CD8-positive, alpha-beta memory T cell (primary cell): Measurements from ENCODE around the gene COL26A1. TPM values are rescaled to one million over a fixed set of nuclear protein-coding genes. Genes with fewer than 3 reads are reported as not detected.
A peak's percentile ranks its signal among the peaks of the same experiment; 100 is the strongest.

Source experiments
- CTCF ChIA-PET: fragments of 350-600 bp; sonication (Branson Sonifier 250); formaldehyde crosslinking; loops from one replicate; lab custom pipeline; 2021; ENCODE audit warnings: antibody characterized with exemption; lab: Charles Lee
- POLR2A ChIA-PET: fragments of 350-600 bp; sonication (Branson Sonifier 250); formaldehyde crosslinking; loops from one replicate; lab custom pipeline; 2021; ENCODE audit warnings: antibody characterized with exemption; lab: Charles Lee
- DNase-seq, 5 donors: peaks; one replicate each; pipeline versions ENCODE4 v3.0.0 to v3.0.0-alpha.2; 2020 to 2022; ENCODE audit warnings: mixed read lengths in 1 of 5
- H3K27ac ChIP-seq: one replicate; pipeline ENCODE4 v1.7.0; 2013; ENCODE audit warnings: low read depth, mild to moderate bottlenecking, low read length, moderate library complexity
- H3K27me3 ChIP-seq: 2 replicates; pipeline ENCODE4 v1.7.0; 2013; ENCODE audit warnings: low read length, mild to moderate bottlenecking; ENCODE audit not compliant: insufficient read depth, poor library complexity, severe bottlenecking
- H3K36me3 ChIP-seq: 2 replicates; pipeline ENCODE4 v1.7.0; 2013; ENCODE audit warnings: mild to moderate bottlenecking, low read length, moderate library complexity; ENCODE audit not compliant: insufficient read depth
- H3K4me1 ChIP-seq: 2 replicates; pipeline ENCODE4 v1.7.0; 2013; ENCODE audit warnings: mild to moderate bottlenecking, low read length, moderate library complexity; ENCODE audit not compliant: insufficient read depth
- H3K4me3 ChIP-seq: 2 replicates; pipeline ENCODE4 v1.7.0; 2013; ENCODE audit warnings: mild to moderate bottlenecking, low read length
- H3K9me3 ChIP-seq: 2 replicates; pipeline ENCODE4 v1.7.0; 2013; ENCODE audit warnings: mild to moderate bottlenecking, low read length
- H3K27ac Mint-ChIP-seq, 8 donors: one replicate each; pipeline ENCODE4 v1.8.0; 2020 to 2021; ENCODE audit warnings: mixed read lengths in 8 of 8, mild to moderate bottlenecking in 6 of 8, inconsistent platforms in 3 of 8, moderate library complexity in 3 of 8
- H3K27me3 Mint-ChIP-seq, 2 donors: one replicate each; pipeline ENCODE4 v1.8.0; 2020 to 2021; ENCODE audit warnings: mixed read lengths in 2 of 2, mild to moderate bottlenecking in 1 of 2, moderate library complexity in 1 of 2
- H3K36me3 Mint-ChIP-seq, 3 donors: one replicate each; pipeline ENCODE4 v1.8.0; 2020 to 2021; ENCODE audit warnings: mixed read lengths in 3 of 3, inconsistent platforms in 1 of 3, mild to moderate bottlenecking in 1 of 3
- H3K4me1 Mint-ChIP-seq, 3 donors: one replicate each; pipeline ENCODE4 v1.8.0; 2020 to 2021; ENCODE audit warnings: mixed read lengths in 3 of 3, inconsistent platforms in 1 of 3, mild to moderate bottlenecking in 1 of 3
- H3K4me3 Mint-ChIP-seq, 7 donors: one replicate each; pipeline ENCODE4 v1.8.0; 2020 to 2021; ENCODE audit warnings: mixed read lengths in 7 of 7, mild to moderate bottlenecking in 6 of 7, moderate library complexity in 4 of 7, inconsistent platforms in 2 of 7
- H3K9me3 Mint-ChIP-seq, 5 donors: one replicate each; pipeline ENCODE4 v1.8.0; 2020 to 2022; ENCODE audit warnings: mixed read lengths in 5 of 5, mild to moderate bottlenecking in 3 of 5, moderate library complexity in 2 of 5, inconsistent platforms in 1 of 5
- polyA plus RNA-seq: library from polyadenylated mRNA; unstranded; fragments of 300-500 nt; fragmentation: Illumina TruSeq; gene quantifications from one replicate; pipeline ENCODE4 v1.2.3, GENCODE V29; 2021
- total RNA-seq, 2 experiments: library from RNA; stranded (reverse); gene quantifications; one replicate each; pipeline ENCODE4 v1.2.3, GENCODE V29; 2021

Gene COL26A1
- total and polyA plus RNA-seq, 3 experiments from 2014 or later, result not detected

GRCh38 chr7:101563198-101563901 lies 200.7 kb downstream of the COL26A1 start:
- H3K4me3 Mint-ChIP-seq, result no peak overlapping the region
- no peak overlapping the region for H3K4me3 ChIP-seq
- POLR2A ChIA-PET, result no interaction called here

GRCh38 chr7:101563943-101564777 lies 201.5 kb downstream of the COL26A1 start:
- CTCF ChIA-PET, result no interaction called here
- no peaks in the 10 kb centered on the region for H3K9me3 Mint-ChIP-seq
- H3K9me3 ChIP-seq, result no peaks in the 10 kb centered on the region
- H3K27me3 Mint-ChIP-seq, result peaks cover 12 to 37% of the 10 kb centered on the region in 2 donors
- peaks cover 0 to 4% (median 3%) of the 10 kb centered on the region in 3 donors for H3K4me1 Mint-ChIP-seq
- no peaks in the 10 kb centered on the region for H3K36me3 ChIP-seq
- H3K36me3 Mint-ChIP-seq, result no peaks in the 10 kb centered on the region
- no peaks in the 10 kb centered on the region for H3K4me1 ChIP-seq
- no peak overlapping the region for H3K4me3 Mint-ChIP-seq
- POLR2A ChIA-PET, result no interaction called here
- H3K27me3 ChIP-seq, result no peaks in the 10 kb centered on the region
- no peak overlapping the region for H3K27ac Mint-ChIP-seq
- H3K4me3 ChIP-seq, result no peak overlapping the region
- DNase-seq, result peak in 1 of 5 donors; percentile 25
- H3K27ac ChIP-seq, result no peak overlapping the region

More at GRCh38 chr7:101563198-101563901, 200.7 kb downstream of the COL26A1 start:
- no peaks in the 10 kb centered on the region for H3K9me3 ChIP-seq
- H3K4me1 ChIP-seq, result no peaks in the 10 kb centered on the region
- H3K36me3 ChIP-seq, result no peaks in the 10 kb centered on the region
- peaks cover 0 to 4% (median 3%) of the 10 kb centered on the region in 3 donors for H3K4me1 Mint-ChIP-seq
- peaks cover 11 to 31% of the 10 kb centered on the region in 2 donors for H3K27me3 Mint-ChIP-seq
- no peak overlapping the region for H3K27ac ChIP-seq
- CTCF ChIA-PET, result no interaction called here
- no peaks in the 10 kb centered on the region for H3K27me3 ChIP-seq
- no peak overlapping the region for H3K27ac Mint-ChIP-seq
- H3K36me3 Mint-ChIP-seq, result no peaks in the 10 kb centered on the region
- peak in 1 of 5 donors; percentile 27 for DNase-seq
- no peaks in the 10 kb centered on the region for H3K9me3 Mint-ChIP-seq

GRCh38 chr7:101564778-101565211 lies 202.1 kb downstream of the COL26A1 start:
- Histone ChIP-seq H3K36me3 (no peaks in the 10 kb centered on the region), H3K4me1 (no peaks in the 10 kb centered on the region), H3K9me3 (no peaks in the 10 kb centered on the region), H3K27ac (no peak overlapping the region), H3K27me3 (no peaks in the 10 kb centered on the region), H3K4me3 (no peak overlapping the region)
- Mint-ChIP-seq H3K27ac (no peak overlapping the region), H3K36me3 (no peaks in the 10 kb centered on the region), H3K4me1 (peaks cover 0 to 4% (median 3%) of the 10 kb centered on the region in 3 donors), H3K27me3 (peaks cover 16 to 40% of the 10 kb centered on the region in 2 donors), H3K9me3 (peaks cover 0 to 5% (median 3%) of the 10 kb centered on the region in 5 donors), H3K4me3 (no peak overlapping the region)
- CTCF ChIA-PET, result no interaction called here
- DNase-seq, result peak in 1 of 5 donors; percentile 36
- POLR2A ChIA-PET, result no interaction called here

- Histone ChIP-seq H3K4me3 (no peak overlapping the region), H3K9me3 (no peaks in the 10 kb centered on the region), H3K4me1 (no peaks in the 10 kb centered on the region), H3K36me3 (no peaks in the 10 kb centered on the region), H3K27me3 (no peaks in the 10 kb centered on the region), H3K27ac (no peak overlapping the region)
- H3K27me3 Mint-ChIP-seq, result peaks cover 13 to 41% of the 10 kb centered on the region in 2 donors
- CTCF ChIA-PET, result no interaction called here
- H3K4me3 Mint-ChIP-seq, result no peak overlapping the region
- no peak overlapping the region for H3K27ac Mint-ChIP-seq
- no peaks in the 10 kb centered on the region for H3K36me3 Mint-ChIP-seq
- peak in 1 of 5 donors; percentile 39 for DNase-seq
- POLR2A ChIA-PET, result no interaction called here
- peaks cover 0 to 4% (median 3%) of the 10 kb centered on the region in 3 donors for H3K4me1 Mint-ChIP-seq
- peaks cover 0 to 7% (median 5%) of the 10 kb centered on the region in 5 donors for H3K9me3 Mint-ChIP-seq
Observed at GRCh38 chr7:101565601-101566209, 203.0 kb downstream of the COL26A1 start.

- Histone ChIP-seq H3K4me1 (no peaks in the 10 kb centered on the region), H3K4me3 (no peak overlapping the region), H3K27ac (no peak overlapping the region), H3K9me3 (no peaks in the 10 kb centered on the region), H3K36me3 (no peaks in the 10 kb centered on the region), H3K27me3 (no peaks in the 10 kb centered on the region)
- Mint-ChIP-seq H3K4me1 (peaks cover 0 to 4% (median 3%) of the 10 kb centered on the region in 3 donors), H3K36me3 (no peaks in the 10 kb centered on the region), H3K4me3 (no peak overlapping the region), H3K9me3 (peaks cover 0 to 10% (median 8%) of the 10 kb centered on the region in 5 donors), H3K27ac (no peak overlapping the region), H3K27me3 (peaks cover 10 to 37% of the 10 kb centered on the region in 2 donors)
- CTCF ChIA-PET, result no interaction called here
- POLR2A ChIA-PET, result no interaction called here
- DNase-seq, result no peak
Observed at GRCh38 chr7:101567230-101567629, 204.6 kb downstream of the COL26A1 start.

GRCh38 chr7:101572156-101572555 lies 209.5 kb downstream of the COL26A1 start:
- POLR2A ChIA-PET, result no interaction called here

GRCh38 chr7:101575168-101575567 lies 212.5 kb downstream of the COL26A1 start:
- no peaks in the 10 kb centered on the region for H3K27me3 ChIP-seq
- no peaks in the 10 kb centered on the region for H3K36me3 ChIP-seq
- no peak for DNase-seq
- Mint-ChIP-seq H3K36me3 (peaks cover 0 to 7% (median 1%) of the 10 kb centered on the region in 3 donors), H3K4me3 (no peak overlapping the region), H3K27me3 (peaks cover 13 to 39% of the 10 kb centered on the region in 2 donors), H3K27ac (peak overlapping the region in 1 of 8 donors; percentile 66), H3K4me1 (no peaks in the 10 kb centered on the region), H3K9me3 (peaks cover 5 to 12% (median 6%) of the 10 kb centered on the region in 5 donors)
- POLR2A ChIA-PET, result no interaction called here
- H3K4me3 ChIP-seq, result no peak overlapping the region
- no peaks in the 10 kb centered on the region for H3K4me1 ChIP-seq
- CTCF ChIA-PET, result no interaction called here
- no peak overlapping the region for H3K27ac ChIP-seq
- H3K9me3 ChIP-seq, result no peaks in the 10 kb centered on the region

More at GRCh38 chr7:101572156-101572555, 209.5 kb downstream of the COL26A1 start:
- no peaks in the 10 kb centered on the region for H3K27me3 ChIP-seq
- Mint-ChIP-seq H3K27ac (no peak overlapping the region), H3K36me3 (peaks cover 0 to 3% (median 0%) of the 10 kb centered on the region in 3 donors), H3K9me3 (peaks cover 5 to 15% (median 9%) of the 10 kb centered on the region in 5 donors), H3K27me3 (peaks cover 14 to 35% of the 10 kb centered on the region in 2 donors), H3K4me3 (no peak overlapping the region), H3K4me1 (no peaks in the 10 kb centered on the region)
- CTCF ChIA-PET, result no interaction called here
- H3K27ac ChIP-seq, result no peak overlapping the region
- no peak overlapping the region for H3K4me3 ChIP-seq
- H3K9me3 ChIP-seq, result no peaks in the 10 kb centered on the region
- no peak for DNase-seq
- H3K4me1 ChIP-seq, result no peaks in the 10 kb centered on the region
- no peaks in the 10 kb centered on the region for H3K36me3 ChIP-seq
